Cardiac septum (tissue), 1 donor: ENCODE data around the gene SLC9A1. TPM values are rescaled to one million over a fixed set of nuclear protein-coding genes. Genes with fewer than 3 reads are reported as not detected.
A peak's percentile ranks its signal among the peaks of the same experiment; 100 is the strongest.
"Not testable (repeated sequence)": the region's sequence is repeated elsewhere in the genome, so short reads cannot be mapped to it uniquely, and the experiment has no call there.

Source experiments
- DNase-seq: peaks from one replicate; pipeline ENCODE4 v3.0.0-alpha.2; 2020; ENCODE audit warnings: low spot score
- intact Hi-C: fragments of 100-400 bp; cut with DNase I; formaldehyde crosslinking; loops from one replicate; pipeline ENCODE4 v1.14.0; 2022
- long read RNA-seq: library from polyadenylated mRNA; unstranded; transcript quantifications from one replicate; pipeline ENCODE4 v2.0.0, GENCODE V29; 2021
- total RNA-seq: library from RNA; stranded (reverse); fragmentation: NEBNext Ultra II Directional; extraction: Animal tissue kit (Norgen Biotek cat#: 25700); gene quantifications from one replicate; pipeline ENCODE4 v1.2.1, GENCODE V29; 2021
- donor health status: DM: no; HTN: no; CAD: no.

The SLC9A1 gene
- total RNA-seq = 26.1 TPM
- long read RNA-seq, full-length matches to known transcripts = 2 of 31 reads
- long read RNA-seq, partial matches to known transcripts = 13 of 31 reads
- long read RNA-seq, other reads (novel, unspliced or antisense) = 16 of 31 reads

GRCh38 chr1:27154991-27155781 lies at the start of gene SLC9A1:
Gene SLC9A1, minus strand, starts transcription at chr1:27155125. Its CDS starts 791 bp downstream, at chr1:27154334.
- intact Hi-C loops = loop anchor here (5.0 kb wide), 1 partner anchor 82 kb away; no protein-coding TSS in a partner anchor
- DNase-seq = peak; percentile 98

DNA sequence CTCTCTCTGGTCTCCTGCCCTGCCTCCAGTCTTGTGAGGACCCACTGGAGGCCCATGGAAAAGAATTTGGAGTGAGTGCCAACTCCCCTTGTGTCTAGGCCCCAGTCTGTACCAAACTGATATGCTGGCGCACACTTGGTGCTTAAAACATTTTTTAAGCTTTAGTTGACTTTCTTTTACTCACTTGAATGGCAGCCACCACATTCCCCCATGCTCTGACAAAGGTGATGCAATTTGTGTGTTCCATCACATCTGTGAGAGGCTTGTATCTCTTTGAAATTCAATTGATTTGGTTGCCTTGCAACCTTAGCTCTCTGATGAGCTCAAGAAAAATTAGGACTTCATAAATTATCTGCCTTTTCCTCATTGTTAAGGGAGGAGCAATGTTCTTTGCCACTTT lies 49.0 kb upstream of the SLC9A1 start:
- intact Hi-C loops = no loop called here
- DNase-seq = no peak

DNA sequence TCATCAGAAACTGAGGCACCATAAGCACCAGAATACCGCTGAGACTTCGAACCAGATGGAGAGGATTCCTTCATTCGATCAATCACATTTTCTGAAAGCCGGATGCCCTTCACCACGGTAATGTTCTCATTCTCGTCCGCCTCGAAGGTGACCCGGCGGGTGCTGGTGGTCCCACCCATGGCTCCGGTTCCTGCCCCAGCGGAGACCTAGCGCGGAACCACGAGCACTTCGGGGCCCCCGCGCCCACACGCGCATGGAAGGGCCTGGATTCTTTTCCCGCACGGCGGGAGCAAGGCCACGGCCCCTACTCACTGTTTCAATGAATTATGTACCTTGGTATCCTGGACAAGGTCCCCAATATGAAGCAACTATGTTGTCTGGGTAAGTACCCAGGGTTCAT lies 46.4 kb upstream of the SLC9A1 start:
- DNase-seq = no peak
- intact Hi-C loops = no loop called here

GRCh38 chr1:27193194-27193593 lies 38.3 kb upstream of the SLC9A1 start:
- intact Hi-C loops = loop anchor here (10.0 kb wide), 1 partner anchor 92 kb away; no protein-coding TSS in a partner anchor
- no peak for DNase-seq

DNA sequence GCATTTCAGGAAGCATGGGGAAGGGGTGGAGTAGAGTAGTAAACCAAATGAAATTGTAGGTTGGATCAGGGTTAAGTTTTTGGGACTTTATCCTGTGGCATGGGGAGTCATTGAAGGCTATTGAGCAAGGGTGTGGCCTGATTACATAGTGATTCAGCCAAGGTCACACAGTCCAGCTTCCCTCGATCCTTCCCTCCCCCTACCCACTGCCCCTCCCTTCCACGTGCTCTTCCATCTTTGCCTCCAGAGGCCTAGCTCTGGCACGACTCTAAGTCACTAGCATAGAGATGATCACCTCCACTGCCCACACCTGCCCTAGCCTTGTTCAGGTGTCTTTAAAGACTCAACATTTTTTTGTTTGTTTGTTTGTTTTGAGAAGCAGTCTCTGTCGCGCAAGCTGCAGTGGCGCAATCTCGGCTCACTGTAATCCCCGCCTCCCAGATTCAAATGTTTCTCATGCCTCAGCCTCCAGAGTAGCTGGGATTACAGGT lies 37.2 kb upstream of the SLC9A1 start:
- intact Hi-C loops = loop anchor here (10.0 kb wide), 1 partner anchor 93 kb away; no protein-coding TSS in a partner anchor

GRCh38 chr1:27184665-27185064 lies 29.7 kb upstream of the SLC9A1 start:
- intact Hi-C loops, DNase-seq: not testable (repeated sequence)

More for the DNA sequence above, 37.2 kb upstream of the SLC9A1 start:
- DNase-seq = no peak

DNA sequence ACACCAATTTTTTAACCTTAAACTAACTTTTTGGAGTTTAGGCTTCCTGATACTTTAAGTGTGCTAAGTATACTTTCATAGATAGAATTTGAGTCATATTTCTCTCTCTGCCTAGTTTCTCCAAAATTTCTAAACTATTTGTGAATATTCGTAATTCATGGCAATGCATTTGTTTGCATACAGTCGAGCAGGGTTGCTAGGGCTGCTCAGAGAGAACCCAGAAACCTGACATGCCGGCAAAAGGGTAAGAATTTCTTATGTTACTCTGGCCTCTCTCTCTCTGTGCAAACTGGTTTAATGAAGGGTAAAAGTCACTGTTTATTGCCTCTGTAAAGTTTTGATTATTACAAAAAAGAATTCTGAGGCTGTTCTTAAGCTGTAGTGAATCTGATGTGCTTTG lies 25.1 kb upstream of the SLC9A1 start:
- intact Hi-C loops = no loop called here
- no peak for DNase-seq

DNA sequence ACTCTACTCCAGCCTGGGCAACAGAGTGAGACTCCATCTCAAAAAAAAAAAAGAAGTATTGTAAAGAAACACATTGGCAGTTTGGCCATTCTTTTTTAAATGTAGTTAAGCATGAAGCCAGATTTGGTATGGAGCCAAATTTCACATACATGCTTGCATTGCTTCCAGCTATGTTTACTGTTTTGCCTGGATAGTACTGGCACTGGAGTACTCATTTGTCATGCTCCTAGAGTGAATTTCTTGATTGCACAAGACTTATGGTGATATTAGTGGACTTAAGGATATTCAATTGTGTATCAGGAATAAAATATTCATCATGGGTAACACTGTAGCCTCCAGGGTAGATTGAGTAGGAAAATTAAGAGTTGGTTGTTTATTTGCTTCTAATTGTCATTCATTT lies 24.5 kb upstream of the SLC9A1 start:
- DNase-seq = no peak
- intact Hi-C loops = no loop called here

- no peak for DNase-seq
- intact Hi-C loops = no loop called here
Observed at GRCh38 chr1:27176954-27177353, 22.0 kb upstream of the SLC9A1 start.

DNA sequence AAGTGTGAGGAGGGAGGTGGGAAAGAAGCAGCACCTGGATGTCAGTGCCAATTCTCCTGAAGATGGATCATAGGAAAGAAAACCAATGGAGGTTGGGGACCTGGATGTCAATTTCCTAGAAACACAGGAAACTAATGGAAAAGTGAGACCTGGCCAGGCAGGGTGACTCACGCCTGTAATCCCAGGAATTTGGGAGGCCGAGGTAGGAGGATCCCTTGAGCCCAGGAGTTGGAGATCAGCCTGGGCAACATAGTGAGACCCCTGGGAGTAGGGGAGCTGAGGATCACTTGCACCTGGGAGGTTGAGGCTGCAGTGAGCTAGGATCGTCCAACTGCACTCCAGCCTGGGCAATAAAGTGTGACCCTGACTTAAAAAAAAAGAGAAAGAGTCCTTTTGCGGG lies 21.4 kb upstream of the SLC9A1 start:
- DNase-seq = no peak
- intact Hi-C loops = no loop called here

GRCh38 chr1:27172992-27173391 lies 18.1 kb upstream of the SLC9A1 start:
- intact Hi-C loops = not testable (repeated sequence)

DNA sequence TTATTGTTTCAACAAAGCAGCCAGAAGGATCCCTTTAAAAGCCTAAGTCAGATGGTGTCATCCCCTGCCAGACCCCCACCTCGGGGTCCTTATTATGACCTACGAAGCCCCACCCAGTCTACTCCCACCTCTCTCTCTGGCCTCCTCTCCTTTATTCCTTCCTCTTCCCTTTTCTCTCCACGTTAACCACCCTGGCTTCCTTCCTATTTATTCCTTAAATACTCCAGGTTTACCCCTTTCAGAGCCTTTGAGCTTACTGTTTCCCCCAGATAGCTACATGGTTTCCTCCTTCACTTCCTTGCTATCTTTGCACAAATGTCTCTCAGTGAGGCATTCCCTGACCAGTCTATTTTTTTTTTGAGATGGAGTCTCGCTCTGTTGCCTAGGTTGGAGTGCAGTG lies 12.0 kb upstream of the SLC9A1 start:
- intact Hi-C loops = no loop called here
- DNase-seq = no peak

More at GRCh38 chr1:27172992-27173391, 18.1 kb upstream of the SLC9A1 start:
- DNase-seq = not testable (repeated sequence)

DNA sequence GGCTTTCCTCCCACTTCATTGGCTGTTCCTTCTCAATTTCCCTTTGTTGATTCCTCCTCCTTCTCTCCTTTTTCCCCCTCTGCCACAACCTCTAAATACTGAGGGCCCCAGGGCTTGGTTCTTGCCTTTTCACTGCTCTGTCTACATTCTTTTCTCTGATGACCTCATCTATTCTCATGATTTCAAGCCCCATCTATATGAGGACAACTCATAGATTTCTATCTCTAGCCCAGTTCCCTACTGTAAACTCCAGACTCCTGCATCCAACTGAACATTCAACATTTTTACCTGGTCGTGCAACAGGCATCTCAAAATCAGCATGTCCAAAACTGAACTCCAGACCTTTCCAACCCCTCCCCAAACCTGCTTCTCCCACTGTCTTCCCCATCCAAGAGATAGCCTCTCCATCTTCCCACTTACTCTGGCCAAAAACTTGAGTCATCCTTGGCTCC lies 11.5 kb upstream of the SLC9A1 start:
- intact Hi-C loops = no loop called here

DNA sequence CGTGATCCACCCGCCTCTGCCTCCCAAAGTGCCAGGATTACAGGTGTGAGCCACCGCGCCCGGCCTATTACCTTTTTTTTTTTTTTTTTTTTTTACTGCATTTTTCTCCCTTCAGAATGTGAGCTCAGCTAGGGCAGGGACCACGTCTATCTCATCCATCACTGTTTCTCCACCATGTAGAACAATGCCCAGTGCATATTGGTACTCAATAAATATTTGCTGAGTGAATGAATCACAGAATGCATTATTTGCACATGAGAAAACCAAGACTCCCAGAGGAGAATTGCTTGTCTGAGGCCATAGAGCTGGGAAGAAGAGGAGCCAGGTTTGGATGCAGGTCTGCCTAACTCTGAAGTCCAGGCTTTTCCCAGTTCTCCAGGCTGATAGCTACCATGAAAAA lies 8.2 kb upstream of the SLC9A1 start:
- intact Hi-C loops = no loop called here
- DNase-seq = no peak

More for the DNA sequence above, 11.5 kb upstream of the SLC9A1 start:
- DNase-seq = no peak

- intact Hi-C loops = no loop called here
- no peak for DNase-seq
Observed at GRCh38 chr1:27162090-27162489, 7.2 kb upstream of the SLC9A1 start.

GRCh38 chr1:27161594-27161993 lies 6.7 kb upstream of the SLC9A1 start:
- intact Hi-C loops = no loop called here

GRCh38 chr1:27157194-27157593 lies 2.3 kb upstream of the SLC9A1 start:
- no peak for DNase-seq
- intact Hi-C loops = no loop called here

More at GRCh38 chr1:27161594-27161993, 6.7 kb upstream of the SLC9A1 start:
- no peak for DNase-seq

GRCh38 chr1:27154469-27154990 lies 395 bp downstream of the SLC9A1 start:
- intact Hi-C loops = loop anchor here (5.0 kb wide), 1 partner anchor 83 kb away; no protein-coding TSS in a partner anchor
- DNase-seq = no peak

GRCh38 chr1:27153927-27154358 lies 982 bp downstream of the SLC9A1 start:
- intact Hi-C loops = loop anchor here (2.0 to 5.0 kb wide), 2 partner anchors 33 to 83 kb away; no protein-coding TSS in a partner anchor
- no peak for DNase-seq

- intact Hi-C loops = loop anchor here (2.0 to 5.0 kb wide), 2 partner anchors 33 to 84 kb away; no protein-coding TSS in a partner anchor
- DNase-seq = no peak
Observed at GRCh38 chr1:27153549-27153886, 1.4 kb downstream of the SLC9A1 start.
